SHP77 treated with DMSO at 0.1 percent for 48 hours (cell line): ENCODE results near the gene MACROH2A2.
"Not testable (repeated sequence)": the region's sequence is repeated elsewhere in the genome, so short reads cannot be mapped to it uniquely, and the experiment has no call there.

Experiments
- DNase-seq: peaks from one replicate; lab custom pipeline; 2025; lab: John Stamatoyannopoulos, UW

MACROH2A2 gene

DNA sequence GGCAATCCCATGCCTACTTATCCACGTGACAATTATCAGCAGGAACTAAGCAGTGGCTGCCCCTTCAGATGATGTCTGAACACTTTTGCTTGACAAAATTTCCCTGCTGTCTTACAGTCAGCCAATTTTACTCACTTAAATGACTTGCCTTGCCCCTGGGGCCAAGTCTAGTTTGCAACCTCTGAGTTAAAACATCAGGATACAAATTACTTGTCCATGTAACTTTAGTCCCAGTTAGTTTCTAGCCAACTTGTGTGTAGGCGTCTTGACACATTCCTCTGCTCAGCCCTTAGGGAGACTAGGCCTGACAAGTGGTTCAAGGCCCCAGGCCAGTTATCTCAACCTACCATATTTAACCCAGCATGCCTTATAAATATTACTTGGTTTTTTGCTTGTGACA is 105.5 kb downstream of the MACROH2A2 start:
- DNase-seq, result no peak

DNA sequence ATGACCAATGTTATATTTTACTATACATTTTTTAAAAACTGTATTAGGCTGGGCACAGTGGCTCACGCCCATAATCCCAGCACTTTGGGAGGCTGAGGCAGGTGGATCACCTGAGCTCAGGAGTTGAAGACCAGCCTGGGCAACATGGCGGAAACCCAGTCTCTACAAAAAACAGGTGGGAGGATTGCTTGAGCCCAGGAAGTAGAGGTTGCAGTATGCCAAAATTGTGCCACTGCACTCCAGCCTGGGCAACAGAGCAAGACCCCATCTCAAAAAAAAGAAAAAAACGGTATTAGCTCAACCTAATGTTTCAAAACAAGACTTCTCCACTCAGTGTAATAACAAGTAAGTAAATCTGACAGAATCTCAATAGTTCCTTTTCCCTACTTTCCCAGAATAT is 106.7 kb downstream of the MACROH2A2 start:
- not testable (repeated sequence) for DNase-seq

DNA sequence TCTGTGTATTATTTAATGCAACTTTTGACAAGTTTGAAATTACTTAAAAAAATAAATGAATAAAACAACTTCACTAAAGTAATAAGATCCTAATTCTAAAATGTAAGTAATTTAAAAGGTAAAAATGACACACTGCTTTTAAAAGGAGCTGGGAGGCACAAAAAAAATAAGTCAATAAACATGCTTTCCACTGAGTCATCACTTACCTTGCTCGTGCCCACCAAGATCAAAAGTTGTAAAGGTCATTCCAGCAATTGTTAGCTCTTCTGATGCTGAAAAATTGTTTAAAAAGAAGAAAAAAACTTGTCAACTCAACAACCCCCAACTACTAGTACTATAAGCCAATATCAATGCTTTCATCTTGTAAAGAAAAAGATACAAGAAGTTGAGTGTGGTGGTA is 108.2 kb downstream of the MACROH2A2 start:
- no peak for DNase-seq
